ENCODE measurements around the gene SKOR2. TPM values are rescaled to one million over a fixed set of nuclear protein-coding genes. Genes with fewer than 3 reads are reported as not detected.
"Not testable (repeated sequence)": the region's sequence is repeated elsewhere in the genome, so short reads cannot be mapped to it uniquely, and the experiment has no call there.

SKOR2 gene
- polyA plus RNA-seq, 1 donor = not detected

GRCh38 chr18:47168509-47168908, 83.0 kb downstream of the SKOR2 start:
- no peak for DNase-seq
- no peak overlapping the region for H3K4me3 ChIP-seq (ENCODE audit: low read length)
- H3K27me3 ChIP-seq (ENCODE audit: control insufficient read depth, insufficient read depth, low read length) = no peaks in the 10 kb centered on the region

GRCh38 chr18:47166294-47166693, 85.2 kb downstream of the SKOR2 start:
- DNase-seq = no peak
- Histone ChIP-seq H3K4me1 (ENCODE audit: control insufficient read depth, insufficient read depth, low read length) (no peaks in the 10 kb centered on the region), H3K27ac (ENCODE audit: low read length) (no peak overlapping the region), H3K36me3 (ENCODE audit: control insufficient read depth, insufficient read depth, low read length) (no peaks in the 10 kb centered on the region), H3K4me3 (ENCODE audit: low read length) (no peak overlapping the region), H3K9me3 (ENCODE audit: control insufficient read depth, low read depth, low read length) (no peaks in the 10 kb centered on the region), H3K27me3 (ENCODE audit: control insufficient read depth, insufficient read depth, low read length) (no peaks in the 10 kb centered on the region)
- 13% methylated on average over 1 of the region's 2 CpGs for WGBS (ENCODE audit: insufficient coverage, low lambda C conversion rate)

More at GRCh38 chr18:47168509-47168908, 83.0 kb downstream of the SKOR2 start:
- Histone ChIP-seq H3K27ac (ENCODE audit: low read length) (no peak overlapping the region), H3K4me1 (ENCODE audit: control insufficient read depth, insufficient read depth, low read length) (no peaks in the 10 kb centered on the region), H3K9me3 (ENCODE audit: control insufficient read depth, low read depth, low read length) (no peaks in the 10 kb centered on the region), H3K36me3 (ENCODE audit: control insufficient read depth, insufficient read depth, low read length) (no peaks in the 10 kb centered on the region)

- 71% methylated on average over 1 of the region's 5 CpGs for WGBS (ENCODE audit: insufficient coverage, low lambda C conversion rate)
- DNase-seq = no peak
- no peak overlapping the region for H3K27ac ChIP-seq (ENCODE audit: low read length)
Observed at GRCh38 chr18:47163241-47163640, 88.2 kb downstream of the SKOR2 start.

GRCh38 chr18:47160256-47160655, 91.2 kb downstream of the SKOR2 start:
- no peak overlapping the region for H3K4me3 ChIP-seq (ENCODE audit: low read length)
- no peaks in the 10 kb centered on the region for H3K27me3 ChIP-seq (ENCODE audit: control insufficient read depth, insufficient read depth, low read length)
- no CpG with 5 or more reads among the region's 5 CpGs for WGBS (ENCODE audit: insufficient coverage, low lambda C conversion rate)
- peaks cover 3% of the 10 kb centered on the region for H3K36me3 ChIP-seq (ENCODE audit: control insufficient read depth, insufficient read depth, low read length)
- no peak overlapping the region for H3K27ac ChIP-seq (ENCODE audit: low read length)
- no peaks in the 10 kb centered on the region for H3K9me3 ChIP-seq (ENCODE audit: control insufficient read depth, low read depth, low read length)
- DNase-seq = no peak
- no peaks in the 10 kb centered on the region for H3K4me1 ChIP-seq (ENCODE audit: control insufficient read depth, insufficient read depth, low read length)

More at GRCh38 chr18:47163241-47163640, 88.2 kb downstream of the SKOR2 start:
- Histone ChIP-seq H3K9me3 (ENCODE audit: control insufficient read depth, low read depth, low read length) (no peaks in the 10 kb centered on the region), H3K4me3 (ENCODE audit: low read length) (no peak overlapping the region), H3K27me3 (ENCODE audit: control insufficient read depth, insufficient read depth, low read length) (no peaks in the 10 kb centered on the region), H3K4me1 (ENCODE audit: control insufficient read depth, insufficient read depth, low read length) (no peaks in the 10 kb centered on the region), H3K36me3 (ENCODE audit: control insufficient read depth, insufficient read depth, low read length) (no peaks in the 10 kb centered on the region)

GRCh38 chr18:47158404-47158803, 93.1 kb downstream of the SKOR2 start:
- H3K27ac ChIP-seq (ENCODE audit: low read length); DNase-seq; H3K4me1 ChIP-seq (ENCODE audit: control insufficient read depth, insufficient read depth, low read length); H3K27me3 ChIP-seq (ENCODE audit: control insufficient read depth, insufficient read depth, low read length); H3K9me3 ChIP-seq (ENCODE audit: control insufficient read depth, low read depth, low read length); H3K4me3 ChIP-seq (ENCODE audit: low read length): not testable (repeated sequence)
- H3K36me3 ChIP-seq (ENCODE audit: control insufficient read depth, insufficient read depth, low read length) = peaks cover 18% of the 10 kb centered on the region
- WGBS (ENCODE audit: insufficient coverage, low lambda C conversion rate) = 83% methylated on average over 2 of the region's 16 CpGs

Other genes starting within 250 kb of the SKOR2 start
- 0.01 TPM for gene ELOA2, start 216.0 kb downstream of the SKOR2 start, polyA plus RNA-seq
- 37.5 TPM for gene HDHD2, start 101.2 kb downstream of the SKOR2 start, polyA plus RNA-seq
- 30.9 TPM for gene IER3IP1, start 75.3 kb downstream of the SKOR2 start, polyA plus RNA-seq